Measurements from ENCODE around the gene ACP1.

The ACP1 gene

GRCh38 chr2:282371-283263 is 17.9 kb downstream of the ACP1 start:
- no peak for DNase-seq

GRCh38 chr2:283996-284794 is 19.4 kb downstream of the ACP1 start:
- no peak for DNase-seq

- no peak for DNase-seq
Observed at GRCh38 chr2:284896-285492, 20.2 kb downstream of the ACP1 start.

GRCh38 chr2:285531-285930 is 20.8 kb downstream of the ACP1 start:
- DNase-seq, result no peak

GRCh38 chr2:286035-286434 is 21.3 kb downstream of the ACP1 start:
- no peak for DNase-seq

- DNase-seq, result no peak
Observed at GRCh38 chr2:286774-287392, 22.1 kb downstream of the ACP1 start.

- no peak for DNase-seq
Observed at GRCh38 chr2:287471-287885, 22.7 kb downstream of the ACP1 start.

GRCh38 chr2:287911-288757 is 23.4 kb downstream of the ACP1 start, which contains the start of gene ALKAL2:
ALKAL2 (minus strand) TSS chr2:288091; CDS start chr2:287835, 256 bp downstream.
- DNase-seq, result peak; percentile 36

- no peak for DNase-seq
Observed at GRCh38 chr2:288758-289361, 24.1 kb downstream of the ACP1 start.

- peak; percentile 23 for DNase-seq
Observed at GRCh38 chr2:289362-290089, 24.8 kb downstream of the ACP1 start.

GRCh38 chr2:290090-290722 is 25.5 kb downstream of the ACP1 start:
- DNase-seq, result peak; percentile 60

GRCh38 chr2:295090-295489 is 30.3 kb downstream of the ACP1 start:
- DNase-seq, result no peak

GRCh38 chr2:296354-296753 is 31.6 kb downstream of the ACP1 start:
- no peak for DNase-seq

GRCh38 chr2:305366-305765 is 40.6 kb downstream of the ACP1 start:
- no peak for DNase-seq

GRCh38 chr2:309148-309953 is 44.6 kb downstream of the ACP1 start:
- DNase-seq, result no peak

- no peak for DNase-seq
Observed at GRCh38 chr2:309954-310510, 45.3 kb downstream of the ACP1 start.

GRCh38 chr2:310994-311393 is 46.2 kb downstream of the ACP1 start:
- no peak for DNase-seq

GRCh38 chr2:313991-314390 is 49.2 kb downstream of the ACP1 start:
- no peak for DNase-seq
